Breast epithelium (tissue), 4 donors: ENCODE data around the gene MSANTD7. TPM values are rescaled to one million over a fixed set of nuclear protein-coding genes. Genes with fewer than 3 reads are reported as not detected.

Source experiments
- DNase-seq, 2 donors: peaks; one replicate each; pipeline ENCODE4 v3.0.0-alpha.2; 2019; ENCODE audit warnings: low spot score in 2 of 2
- H3K27ac ChIP-seq, 2 donors: fragments of 200-600 bp; sonication (generic) in 1 of 2; one replicate each; pipeline ENCODE4 v1.5.1; 2016 to 2019; ENCODE audit warnings: mild to moderate bottlenecking in 1 of 2
- H3K27me3 ChIP-seq, 2 donors: fragments of 200-600 bp; sonication (generic) in 1 of 2; one replicate each; pipeline versions ENCODE4 v1.5.1 to v1.6.0; 2017 to 2019; ENCODE audit warnings: control low read depth in 1 of 2, mild to moderate bottlenecking in 1 of 2
- H3K36me3 ChIP-seq: fragments of 200-600 bp; one replicate; pipeline ENCODE4 v1.5.1; 2019
- H3K4me1 ChIP-seq, 2 donors: fragments of 200-600 bp; sonication (generic); one replicate each; pipeline ENCODE4 v1.5.1; 2016 to 2019; ENCODE audit warnings: control low read depth in 1 of 2
- H3K4me3 ChIP-seq, 3 donors: fragments of 200-600 bp; sonication (generic); 1 replicate in 2 of 3; 2 replicates in 1 of 3; pipeline ENCODE4 v1.5.1; 2016 to 2019; ENCODE audit warnings: mild to moderate bottlenecking in 3 of 3, moderate library complexity in 2 of 3
- H3K9me3 ChIP-seq, 2 donors: fragments of 200-600 bp; sonication (generic) in 1 of 2; one replicate each; pipeline ENCODE4 v1.5.1; 2016 to 2019; ENCODE audit warnings: control low read depth in 1 of 2
- CTCF ChIP-seq, 3 donors: fragments of 450-650 bp; IDR thresholded peaks; one replicate each; pipeline ENCODE4 v1.5.1; 2016 to 2017; ENCODE audit warnings: antibody characterized with exemption in 3 of 3, mild to moderate bottlenecking in 3 of 3, moderate library complexity in 3 of 3
- POLR2A ChIP-seq: fragments of 450-650 bp; IDR thresholded peaks from one replicate; pipeline ENCODE4 v1.6.1; 2016; ENCODE audit warnings: antibody characterized with exemption, mild to moderate bottlenecking, moderate library complexity
- POLR2AphosphoS5 ChIP-seq, 3 donors: sonication (generic); formaldehyde crosslinking; IDR thresholded peaks; one replicate each; pipeline ENCODE4 v1.6.1; 2017; ENCODE audit warnings: antibody characterized with exemption in 3 of 3
- intact Hi-C: fragments of 100-400 bp; cut with DNase I; formaldehyde crosslinking; loops from one replicate; pipeline ENCODE4 v1.15.1; 2023; ENCODE audit warnings: low total_unique reads
- total RNA-seq, 3 donors: library from RNA; depleted of rRNA; stranded (reverse); fragments of >200 nt; gene quantifications; one replicate each; pipeline ENCODE4 v1.1.0, GENCODE V29; 2016

The MSANTD7 gene
- total RNA-seq, 3 donors from 2014 or later = 9.6 to 14.0 (median 11.1) TPM

GRCh38 chr10:14840178-14840577 is 2.1 kb downstream of the MSANTD7 start:
- TF ChIP-seq POLR2A = no peak
- TF ChIP-seq POLR2AphosphoS5 (IDR thresholded peaks at IDR 0.05) = no peak
- TF ChIP-seq CTCF (IDR thresholded peaks at IDR 0.05) = no peak
- Histone ChIP-seq H3K9me3 (no peaks in the 10 kb centered on the region), H3K4me1 (peaks cover 0 to 7% of the 10 kb centered on the region in 2 donors), H3K36me3 (peaks cover 21% of the 10 kb centered on the region), H3K27me3 (no peaks in the 10 kb centered on the region), H3K4me3 (no peak overlapping the region), H3K27ac (no peak overlapping the region)
- intact Hi-C loops = no loop called here
- DNase-seq = no peak

GRCh38 chr10:14843327-14843988 is 5.4 kb downstream of the MSANTD7 start:
- intact Hi-C loops = no loop called here
- Histone ChIP-seq H3K36me3 (peaks cover 21% of the 10 kb centered on the region), H3K4me3 (no peak overlapping the region), H3K27me3 (no peaks in the 10 kb centered on the region), H3K27ac (no peak overlapping the region), H3K9me3 (no peaks in the 10 kb centered on the region), H3K4me1 (no peaks in the 10 kb centered on the region)
- no peak for DNase-seq
- TF ChIP-seq POLR2A = no peak
- TF ChIP-seq CTCF (IDR thresholded peaks at IDR 0.05) = no peak
- TF ChIP-seq POLR2AphosphoS5 (IDR thresholded peaks at IDR 0.05) = no peak

GRCh38 chr10:14844948-14845347 is 6.8 kb downstream of the MSANTD7 start:
- Histone ChIP-seq H3K4me3 (no peak overlapping the region), H3K36me3 (peaks cover 21% of the 10 kb centered on the region), H3K4me1 (no peaks in the 10 kb centered on the region), H3K9me3 (no peaks in the 10 kb centered on the region), H3K27me3 (no peaks in the 10 kb centered on the region), H3K27ac (no peak overlapping the region)
- intact Hi-C loops = no loop called here
- DNase-seq = no peak
- TF ChIP-seq POLR2AphosphoS5 (IDR thresholded peaks at IDR 0.05) = no peak
- no peak for TF ChIP-seq CTCF (IDR thresholded peaks at IDR 0.05)
- no peak for TF ChIP-seq POLR2A

- Histone ChIP-seq H3K9me3 (no peaks in the 10 kb centered on the region), H3K27ac (no peak overlapping the region), H3K27me3 (no peaks in the 10 kb centered on the region), H3K4me3 (no peak overlapping the region), H3K36me3 (no peaks in the 10 kb centered on the region), H3K4me1 (no peaks in the 10 kb centered on the region)
- TF ChIP-seq CTCF (IDR thresholded peaks at IDR 0.05) = no peak
- no peak for TF ChIP-seq POLR2A
- no peak for TF ChIP-seq POLR2AphosphoS5 (IDR thresholded peaks at IDR 0.05)
- intact Hi-C loops = no loop called here
- no peak for DNase-seq
Measured at GRCh38 chr10:14852236-14852635, 14.1 kb downstream of the MSANTD7 start.

GRCh38 chr10:14855453-14855852 is 17.3 kb downstream of the MSANTD7 start:
- DNase-seq = no peak
- no peaks in the 10 kb centered on the region for H3K9me3 ChIP-seq
- H3K27me3 ChIP-seq = no peaks in the 10 kb centered on the region
- TF ChIP-seq CTCF (IDR thresholded peaks at IDR 0.05) (no peak), POLR2A (no peak), POLR2AphosphoS5 (IDR thresholded peaks at IDR 0.05) (no peak)
- no peaks in the 10 kb centered on the region for H3K4me1 ChIP-seq
- intact Hi-C loops = no loop called here
- no peak overlapping the region for H3K4me3 ChIP-seq
- no peak overlapping the region for H3K27ac ChIP-seq
- no peaks in the 10 kb centered on the region for H3K36me3 ChIP-seq
